Measurements from ENCODE around the gene A2ML1. TPM values are rescaled to one million over a fixed set of nuclear protein-coding genes. Genes with fewer than 3 reads are reported as not detected.
"Not testable (repeated sequence)": the region's sequence is repeated elsewhere in the genome, so short reads cannot be mapped to it uniquely, and the experiment has no call there.

The A2ML1 gene
- total RNA-seq, 1 donor from 2014 or later = 0.43 TPM

DNA sequence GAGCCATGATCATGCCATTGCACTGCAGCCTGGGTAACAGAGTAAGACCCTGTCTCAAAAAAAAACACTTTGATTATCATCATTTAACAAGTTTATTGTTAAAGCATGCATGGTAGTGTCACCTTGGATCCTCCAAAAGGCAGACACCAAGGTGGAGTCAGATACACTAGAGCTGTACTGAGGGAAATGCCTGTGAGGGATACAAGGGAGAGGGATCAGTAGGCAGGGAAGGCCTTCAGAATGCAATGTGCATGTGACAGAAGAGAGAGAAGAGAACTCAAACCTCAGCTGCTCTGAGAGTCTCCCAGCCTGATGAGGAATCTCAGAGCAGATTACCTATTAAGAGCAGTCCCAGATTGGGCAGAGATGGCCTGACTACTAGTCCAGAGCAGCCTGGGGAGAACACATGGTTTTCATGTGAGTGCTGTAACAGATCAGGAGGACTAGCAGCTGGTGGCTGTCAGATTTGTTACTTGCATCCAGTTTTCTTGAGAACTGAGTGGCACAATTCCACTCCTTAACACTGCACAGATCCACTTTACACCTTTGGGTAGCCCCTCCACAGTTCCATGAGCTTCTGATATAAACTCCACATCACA, 38.0 kb upstream of the A2ML1 start:
- H3K79me2 ChIP-seq (ENCODE audit: low read depth) = peaks cover 10% of the 10 kb centered on the region
- H2AFZ ChIP-seq (replicated peaks) = no peak overlapping the region
- no peak overlapping the region for H3K4me3 Mint-ChIP-seq
- peak overlapping the region; percentile 69 for H3K27ac Mint-ChIP-seq
- no peak overlapping the region for H3K4me3 ChIP-seq
- H3K4me1 ChIP-seq = no peaks in the 10 kb centered on the region
- peaks cover 2% of the 10 kb centered on the region for H3K27me3 Mint-ChIP-seq (ENCODE audit: insufficient read depth, low read depth)
- H4K20me1 ChIP-seq (ENCODE audit: low read depth) = peaks cover 3% of the 10 kb centered on the region
- no peaks in the 10 kb centered on the region for H3K4me1 Mint-ChIP-seq
- peaks cover 13% of the 10 kb centered on the region for H3F3A ChIP-seq (ENCODE audit: low read depth)
- peaks cover 6% of the 10 kb centered on the region for H3K9me3 Mint-ChIP-seq
- H3K27ac ChIP-seq = no peak overlapping the region
- no peaks in the 10 kb centered on the region for H3K9me3 ChIP-seq (ENCODE audit: low read depth)
- no peak for DNase-seq (ENCODE audit: low spot score)
- H3K27me3 ChIP-seq = no peaks in the 10 kb centered on the region
- H3K4me2 ChIP-seq = no peak overlapping the region
- no peak overlapping the region for H3K9ac ChIP-seq
- TF ChIP-seq EZH2phosphoT487 (IDR thresholded peaks at IDR 0.05) = no peak
- TF ChIP-seq EZH2 (IDR thresholded peaks at IDR 0.05) = no peak
- no peak for TF ChIP-seq CTCF (IDR thresholded peaks at IDR 0.05)
- peaks cover 2% of the 10 kb centered on the region for H3K36me3 Mint-ChIP-seq
- H3K36me3 ChIP-seq = no peaks in the 10 kb centered on the region

- Histone ChIP-seq H3K4me3 (no peak overlapping the region), H3F3A (ENCODE audit: low read depth) (peaks cover 8% of the 10 kb centered on the region), H3K9me3 (ENCODE audit: low read depth) (no peaks in the 10 kb centered on the region), H3K9ac (no peak overlapping the region), H3K4me1 (no peaks in the 10 kb centered on the region), H4K20me1 (ENCODE audit: low read depth) (peaks cover 8% of the 10 kb centered on the region), H3K36me3 (no peaks in the 10 kb centered on the region), H3K27me3 (no peaks in the 10 kb centered on the region), H3K79me2 (ENCODE audit: low read depth) (peaks cover 22% of the 10 kb centered on the region), H3K4me2 (no peak overlapping the region), H2AFZ (replicated peaks) (no peak overlapping the region), H3K27ac (no peak overlapping the region)
- Mint-ChIP-seq H3K4me3 (no peak overlapping the region), H3K36me3 (peaks cover 2% of the 10 kb centered on the region), H3K27ac (no peak overlapping the region), H3K9me3 (peaks cover 13% of the 10 kb centered on the region), H3K4me1 (no peaks in the 10 kb centered on the region), H3K27me3 (ENCODE audit: insufficient read depth, low read depth) (peaks cover 4% of the 10 kb centered on the region)
- TF ChIP-seq EZH2phosphoT487 (IDR thresholded peaks at IDR 0.05) = no peak
- no peak for TF ChIP-seq EZH2 (IDR thresholded peaks at IDR 0.05)
- no peak for TF ChIP-seq CTCF (IDR thresholded peaks at IDR 0.05)
- no peak for DNase-seq (ENCODE audit: low spot score)
Observed at GRCh38 chr12:8785499-8785898, 36.9 kb upstream of the A2ML1 start.

- not testable (repeated sequence) for H2AFZ ChIP-seq (replicated peaks); H3K27ac ChIP-seq; DNase-seq (ENCODE audit: low spot score); H4K20me1 ChIP-seq (ENCODE audit: low read depth); H3F3A ChIP-seq (ENCODE audit: low read depth); H3K27me3 ChIP-seq; H3K4me2 ChIP-seq; H3K27ac Mint-ChIP-seq; H3K9ac ChIP-seq; H3K4me3 Mint-ChIP-seq; H3K4me1 Mint-ChIP-seq; H3K4me3 ChIP-seq; H3K36me3 Mint-ChIP-seq; H3K4me1 ChIP-seq; H3K36me3 ChIP-seq; H3K9me3 ChIP-seq (ENCODE audit: low read depth); H3K27me3 Mint-ChIP-seq (ENCODE audit: insufficient read depth, low read depth)
- H3K9me3 Mint-ChIP-seq = peaks cover 13% of the 10 kb centered on the region
- peaks cover 37% of the 10 kb centered on the region for H3K79me2 ChIP-seq (ENCODE audit: low read depth)
Observed at GRCh38 chr12:8787206-8787605, 35.2 kb upstream of the A2ML1 start.

GRCh38 chr12:8788706-8789105, 33.7 kb upstream of the A2ML1 start:
- peak overlapping the region; percentile 65 for H3K4me3 ChIP-seq

DNA sequence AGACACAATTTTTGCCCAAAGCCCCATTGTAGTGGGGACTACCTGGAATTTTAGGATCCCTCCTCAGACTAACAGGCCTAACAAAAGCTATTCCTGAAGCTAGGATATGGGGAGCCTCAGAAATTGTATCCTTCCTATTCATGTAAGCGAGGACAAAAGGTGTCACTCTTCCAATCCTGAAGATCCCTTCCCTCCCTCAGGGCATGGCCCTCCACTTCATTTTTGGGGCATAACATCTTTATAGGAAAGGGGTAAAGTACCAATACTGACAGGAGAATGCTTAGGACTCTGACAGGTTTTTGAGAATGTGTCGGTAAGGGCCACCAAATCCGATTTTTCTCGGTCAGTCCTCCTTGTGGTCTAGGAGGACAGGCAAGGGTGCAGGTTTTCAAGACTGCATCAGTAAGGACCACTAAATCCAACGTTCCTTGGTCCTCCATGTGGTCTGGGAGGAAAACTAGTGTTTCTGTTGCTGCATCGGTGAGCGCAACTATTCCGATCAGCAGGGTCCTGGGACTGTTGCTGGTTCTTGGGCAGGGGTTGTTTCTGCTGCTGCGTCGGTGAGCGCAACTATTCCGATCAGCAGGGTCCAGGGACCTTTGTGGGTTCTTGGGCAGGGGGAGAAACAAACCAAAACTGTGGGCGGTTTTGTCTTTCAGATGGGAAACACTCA, 32.9 kb upstream of the A2ML1 start:
- Histone ChIP-seq H3K79me2 (ENCODE audit: low read depth) (peaks cover 40% of the 10 kb centered on the region), H3K4me3 (peak overlapping the region; percentile 65), H2AFZ (replicated peaks) (peak overlapping the region; percentile 48), H3K4me2 (peak overlapping the region; percentile 78)
- not testable (repeated sequence) for H3K27ac ChIP-seq; H3K27me3 ChIP-seq; H3K27ac Mint-ChIP-seq; H3K4me1 Mint-ChIP-seq; H3K36me3 ChIP-seq; H4K20me1 ChIP-seq (ENCODE audit: low read depth); H3K27me3 Mint-ChIP-seq (ENCODE audit: insufficient read depth, low read depth); H3K4me1 ChIP-seq; H3K9ac ChIP-seq; H3F3A ChIP-seq (ENCODE audit: low read depth); H3K9me3 ChIP-seq (ENCODE audit: low read depth); H3K36me3 Mint-ChIP-seq
- H3K9me3 Mint-ChIP-seq = peaks cover 18% of the 10 kb centered on the region
- peak overlapping the region; percentile 83 for H3K4me3 Mint-ChIP-seq
- DNase-seq (ENCODE audit: low spot score) = peak; percentile 7

More at GRCh38 chr12:8788706-8789105, 33.7 kb upstream of the A2ML1 start:
- not testable (repeated sequence) for H3K27me3 ChIP-seq; H3K36me3 ChIP-seq; H3K9ac ChIP-seq; H3K27me3 Mint-ChIP-seq (ENCODE audit: insufficient read depth, low read depth); H3F3A ChIP-seq (ENCODE audit: low read depth); H4K20me1 ChIP-seq (ENCODE audit: low read depth); H3K27ac Mint-ChIP-seq; H3K4me1 ChIP-seq; H3K9me3 ChIP-seq (ENCODE audit: low read depth); H3K36me3 Mint-ChIP-seq; H3K27ac ChIP-seq; H3K4me1 Mint-ChIP-seq
- Histone ChIP-seq H2AFZ (replicated peaks) (peak overlapping the region; percentile 64), H3K4me2 (peak overlapping the region; percentile 78), H3K79me2 (ENCODE audit: low read depth) (peaks cover 40% of the 10 kb centered on the region)
- DNase-seq (ENCODE audit: low spot score) = peak; percentile 27
- H3K4me3 Mint-ChIP-seq = peak overlapping the region; percentile 83
- H3K9me3 Mint-ChIP-seq = peaks cover 16% of the 10 kb centered on the region

GRCh38 chr12:8793226-8793625, 29.2 kb upstream of the A2ML1 start:
- peaks cover 16% of the 10 kb centered on the region for H3F3A ChIP-seq (ENCODE audit: low read depth)
- not testable (repeated sequence) for H3K4me3 ChIP-seq; H2AFZ ChIP-seq (replicated peaks); H3K27me3 ChIP-seq; H3K4me2 ChIP-seq; H3K9ac ChIP-seq; H3K9me3 ChIP-seq (ENCODE audit: low read depth); H3K27ac Mint-ChIP-seq; H4K20me1 ChIP-seq (ENCODE audit: low read depth); H3K27me3 Mint-ChIP-seq (ENCODE audit: insufficient read depth, low read depth); DNase-seq (ENCODE audit: low spot score); H3K4me3 Mint-ChIP-seq; H3K36me3 ChIP-seq; H3K36me3 Mint-ChIP-seq; H3K4me1 ChIP-seq; H3K27ac ChIP-seq; H3K4me1 Mint-ChIP-seq
- peaks cover 40% of the 10 kb centered on the region for H3K79me2 ChIP-seq (ENCODE audit: low read depth)
- peaks cover 28% of the 10 kb centered on the region for H3K9me3 Mint-ChIP-seq

Measured in neural progenitor cell (in vitro differentiated cells).